A172 (cell line): ENCODE measurements around the gene LGR6. TPM values are rescaled to one million over a fixed set of nuclear protein-coding genes. Genes with fewer than 3 reads are reported as not detected.

Experiments used
- DNase-seq: peaks from one replicate; pipeline ENCODE4 v3.0.0-alpha.2; 2015; ENCODE audit warnings: low spot score
- total RNA-seq: library from RNA; depleted of rRNA; stranded (reverse); fragments of >200 nt; shearing (Covaris generic); gene quantifications from 2 replicates; pipeline ENCODE4 v1.2.3, GENCODE V29; 2014

The LGR6 gene
- total RNA-seq, 1 experiment from 2014 or later: not detected

DNA sequence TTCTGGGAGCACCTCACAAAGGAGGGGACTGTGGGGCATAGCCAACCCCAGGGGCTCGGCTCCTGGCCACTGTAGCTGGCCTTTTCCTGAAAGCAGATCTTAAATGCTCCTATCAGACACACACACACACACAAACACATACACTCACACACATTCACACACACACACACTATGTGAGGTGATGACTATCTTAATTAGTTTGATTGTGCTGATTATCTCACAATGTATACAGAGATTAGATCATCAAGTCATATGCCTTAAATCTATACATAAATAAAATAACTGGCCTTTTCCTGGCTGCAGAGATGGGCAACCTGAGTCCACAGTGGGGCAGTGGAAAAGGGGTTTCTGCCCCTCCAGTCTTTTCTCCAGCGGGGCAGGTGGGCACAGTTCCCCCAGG is 27.1 kb downstream of the LGR6 start:
- DNase-seq: no peak

DNA sequence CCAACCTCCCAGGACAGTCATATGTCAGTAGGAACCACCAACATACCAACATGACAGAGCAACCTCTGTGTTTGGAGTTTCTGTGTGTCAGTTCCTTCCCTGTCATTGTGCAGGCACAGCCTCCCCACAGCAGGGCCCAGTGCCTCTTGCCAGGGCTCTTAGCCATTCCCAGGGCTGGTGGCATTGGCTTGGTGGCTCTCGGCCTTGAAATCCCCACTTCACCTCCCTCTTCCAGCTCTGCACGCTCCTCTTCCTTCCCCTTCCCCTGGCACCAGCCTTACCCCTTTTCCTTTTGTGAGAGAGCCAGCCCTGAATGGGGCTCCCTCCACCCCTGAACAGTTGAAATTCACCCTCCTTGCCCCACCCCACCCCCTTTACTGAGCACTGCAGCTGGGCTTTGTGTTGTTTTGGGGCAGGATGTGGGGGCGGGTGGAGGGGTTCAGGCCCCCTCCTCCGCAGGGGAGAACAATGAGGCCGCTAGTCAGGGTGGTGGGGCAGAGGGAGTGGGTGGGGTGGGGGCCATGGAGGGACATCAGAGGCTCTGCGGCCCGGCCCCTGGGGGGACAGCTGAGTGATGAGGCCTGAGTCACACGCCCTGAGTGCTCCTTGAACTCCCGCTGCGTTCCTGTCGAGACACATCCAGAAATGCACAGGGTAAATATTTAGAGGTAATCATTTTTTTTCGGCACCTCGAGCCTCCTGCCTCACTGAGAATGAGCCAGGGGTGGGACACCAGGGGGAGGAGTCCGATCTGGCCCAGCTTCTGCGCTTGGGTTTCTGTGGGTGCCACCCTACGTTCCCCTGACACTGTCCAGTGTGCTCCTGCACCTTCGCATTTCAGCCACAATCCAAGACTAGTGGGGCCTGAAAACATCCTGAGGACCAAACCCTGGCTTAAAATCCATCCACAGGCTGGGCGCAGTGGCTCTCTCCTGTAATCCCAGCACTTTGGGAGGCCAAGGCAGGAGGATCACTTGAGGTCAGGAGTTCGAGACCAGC is 28.6 kb downstream of the LGR6 start:
- peak; percentile 74 for DNase-seq

DNA sequence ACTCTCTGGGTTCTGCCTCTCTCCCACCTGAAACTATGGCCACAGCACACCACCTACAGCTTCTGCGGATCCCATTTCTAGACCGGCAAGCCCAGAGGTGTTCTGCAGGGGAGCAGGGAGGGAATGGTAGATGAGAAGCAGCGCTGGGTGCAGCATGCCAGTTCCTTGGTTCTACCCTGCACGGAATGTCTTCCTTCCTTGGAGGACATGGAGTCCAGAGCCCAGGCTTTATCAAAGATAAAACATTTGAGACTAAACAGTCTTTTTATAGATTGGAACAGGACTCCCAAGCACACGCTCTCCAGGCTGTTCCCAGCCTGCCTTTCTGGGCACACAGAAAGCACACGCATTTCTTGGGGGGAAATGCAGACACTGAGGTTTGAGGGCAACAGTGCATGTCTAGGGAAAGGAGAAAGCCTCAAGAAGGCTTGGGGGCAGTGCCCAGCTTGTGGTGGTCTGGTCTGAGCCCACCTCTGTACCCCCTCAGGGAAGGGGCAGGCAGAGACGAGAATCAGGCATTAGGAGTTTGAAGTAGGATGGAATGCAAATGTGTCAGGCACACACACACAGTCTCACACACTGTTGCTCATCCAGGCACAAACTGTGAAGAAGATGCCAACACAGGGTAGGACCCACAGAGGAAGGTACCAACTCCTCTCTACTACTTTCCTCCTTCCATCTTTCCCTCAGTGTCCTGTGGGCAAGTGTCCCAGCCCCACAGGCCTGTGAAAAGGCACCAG is 29.7 kb downstream of the LGR6 start:
- no peak for DNase-seq

DNA sequence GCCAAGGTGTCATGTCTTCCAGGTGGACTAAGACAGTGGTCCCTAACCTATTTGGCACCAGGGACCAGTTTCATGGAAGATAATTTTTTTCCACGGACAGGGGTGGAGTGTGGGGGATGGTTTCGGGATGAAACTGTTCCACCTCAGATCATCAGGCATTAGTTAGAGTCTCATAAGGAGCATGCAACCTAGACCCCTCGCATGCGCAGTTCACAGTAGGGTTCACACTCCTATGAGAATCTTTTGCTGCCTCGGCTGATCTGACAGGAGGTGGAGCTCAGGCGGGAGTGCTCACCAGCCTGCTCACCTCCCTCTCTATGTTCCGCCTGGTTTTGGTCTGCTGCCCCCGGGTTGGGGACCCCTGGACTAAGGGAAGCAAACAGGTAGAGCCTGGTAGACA is 30.9 kb downstream of the LGR6 start:
- no peak for DNase-seq

DNA sequence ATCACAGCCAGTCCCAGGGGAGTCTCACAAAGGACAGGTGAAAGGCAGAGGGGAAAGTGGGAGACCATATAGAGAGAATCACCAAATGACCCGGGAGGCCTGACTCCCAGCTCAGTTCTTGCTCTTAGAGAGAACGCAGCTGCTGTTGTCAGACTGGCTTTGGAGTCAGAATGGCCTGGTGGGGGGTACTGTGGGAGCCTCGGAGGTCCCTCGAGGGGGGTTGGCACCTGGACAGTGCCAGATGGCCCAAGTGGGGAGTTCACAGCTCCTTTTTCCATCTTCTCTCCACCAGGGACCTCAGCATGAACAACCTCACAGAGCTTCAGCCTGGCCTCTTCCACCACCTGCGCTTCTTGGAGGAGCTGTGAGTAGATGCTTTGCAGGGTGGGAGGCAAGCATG is 31.5 kb downstream of the LGR6 start:
- no peak for DNase-seq

DNA sequence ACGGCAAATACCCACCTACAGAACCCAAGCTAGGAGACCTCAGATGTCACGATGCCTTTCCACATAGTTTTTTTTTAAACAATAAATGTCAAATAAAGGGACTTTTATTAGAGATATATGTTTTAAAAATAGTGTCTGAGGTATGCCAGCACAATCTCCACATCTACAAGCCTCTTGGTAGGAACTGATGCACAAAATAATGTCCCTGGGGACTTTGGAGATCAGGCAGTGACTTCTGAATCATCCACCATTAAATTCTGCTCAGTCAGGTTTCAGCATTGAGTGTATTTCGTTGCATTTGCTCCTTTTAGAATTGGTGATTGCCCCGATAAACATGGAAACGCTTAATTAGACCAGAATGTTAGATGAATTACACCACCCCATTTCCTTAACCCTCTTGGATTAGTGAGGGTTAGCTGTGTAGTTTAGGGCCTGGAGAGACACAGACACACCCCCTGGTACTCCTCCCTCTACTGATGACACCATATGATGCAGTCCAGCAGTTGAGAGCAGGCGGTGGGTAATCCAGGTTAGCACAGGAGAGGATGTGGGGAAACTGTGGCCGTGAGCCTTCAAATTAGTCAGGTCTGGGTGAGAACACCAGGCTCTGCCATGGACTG is 33.6 kb downstream of the LGR6 start:
- DNase-seq: peak; percentile 20

DNA sequence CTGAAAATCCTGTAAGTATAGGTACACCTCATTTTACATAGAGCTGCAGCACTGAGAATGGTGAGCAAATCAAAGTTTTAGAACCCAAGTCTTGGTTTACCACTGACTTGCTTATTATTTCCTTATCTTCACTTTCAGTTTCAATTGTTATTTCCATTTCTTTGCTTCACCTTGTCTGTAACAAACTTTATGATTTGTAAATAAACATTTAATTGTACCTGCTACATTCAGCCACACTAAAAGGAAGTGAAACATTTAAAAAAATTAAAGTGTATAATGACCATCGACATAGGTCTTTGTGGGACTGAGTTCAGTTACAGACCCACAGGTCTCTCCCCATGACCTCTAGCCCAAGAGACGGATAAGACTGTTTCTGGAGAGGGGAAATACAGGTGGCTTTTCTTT is 34.4 kb downstream of the LGR6 start:
- no peak for DNase-seq

DNA sequence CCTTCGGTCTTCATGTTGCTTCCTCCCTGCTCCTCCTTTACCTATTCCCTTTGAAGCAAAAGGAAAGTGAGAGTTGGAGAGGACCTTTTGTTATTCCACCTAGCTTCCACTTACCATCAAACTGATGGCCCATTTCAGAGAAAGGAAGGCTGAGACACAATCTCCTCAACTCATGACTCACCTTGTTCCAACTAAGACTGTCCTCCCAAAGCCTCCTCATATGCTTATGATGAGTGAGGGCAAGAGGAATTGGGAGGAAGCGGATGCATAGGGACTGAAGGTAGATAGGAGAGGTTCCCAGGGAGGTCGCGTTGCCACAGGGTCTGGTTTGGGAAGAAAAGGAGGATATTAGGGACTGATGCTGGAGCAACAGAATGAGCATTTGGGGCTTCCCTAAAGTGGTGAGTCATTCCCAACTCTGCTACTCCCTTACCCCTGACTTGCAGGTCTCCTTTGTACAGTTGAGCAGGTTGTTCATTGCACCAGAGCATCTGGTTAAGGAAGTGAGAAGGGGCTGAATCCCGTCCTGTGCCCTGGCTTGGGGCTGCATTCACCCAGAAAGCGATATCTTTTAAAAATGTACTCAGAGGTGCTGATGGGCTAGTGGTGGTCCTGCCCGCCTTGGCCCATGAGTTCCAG is 35.0 kb downstream of the LGR6 start:
- DNase-seq: no peak

DNA sequence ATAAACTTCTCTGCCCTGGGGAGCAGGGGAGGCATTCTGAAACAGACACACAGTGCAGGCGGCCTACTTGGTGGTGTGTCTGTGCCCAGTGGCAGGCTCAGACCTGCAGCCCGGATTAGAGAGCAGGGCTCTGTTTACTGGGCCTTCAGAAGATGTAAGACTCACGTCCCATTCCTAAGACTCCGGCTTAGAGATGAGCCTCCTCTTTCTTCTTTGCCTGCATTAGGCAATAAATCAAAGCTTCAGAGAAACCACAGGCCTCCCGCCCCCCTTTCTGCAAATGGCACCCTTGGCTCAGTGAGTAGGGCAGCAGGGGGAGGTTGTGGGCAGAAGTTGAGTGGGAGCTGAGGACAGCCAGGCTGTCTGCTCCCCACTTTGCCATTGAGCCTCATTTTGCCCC is 35.8 kb downstream of the LGR6 start:
- no peak for DNase-seq

DNA sequence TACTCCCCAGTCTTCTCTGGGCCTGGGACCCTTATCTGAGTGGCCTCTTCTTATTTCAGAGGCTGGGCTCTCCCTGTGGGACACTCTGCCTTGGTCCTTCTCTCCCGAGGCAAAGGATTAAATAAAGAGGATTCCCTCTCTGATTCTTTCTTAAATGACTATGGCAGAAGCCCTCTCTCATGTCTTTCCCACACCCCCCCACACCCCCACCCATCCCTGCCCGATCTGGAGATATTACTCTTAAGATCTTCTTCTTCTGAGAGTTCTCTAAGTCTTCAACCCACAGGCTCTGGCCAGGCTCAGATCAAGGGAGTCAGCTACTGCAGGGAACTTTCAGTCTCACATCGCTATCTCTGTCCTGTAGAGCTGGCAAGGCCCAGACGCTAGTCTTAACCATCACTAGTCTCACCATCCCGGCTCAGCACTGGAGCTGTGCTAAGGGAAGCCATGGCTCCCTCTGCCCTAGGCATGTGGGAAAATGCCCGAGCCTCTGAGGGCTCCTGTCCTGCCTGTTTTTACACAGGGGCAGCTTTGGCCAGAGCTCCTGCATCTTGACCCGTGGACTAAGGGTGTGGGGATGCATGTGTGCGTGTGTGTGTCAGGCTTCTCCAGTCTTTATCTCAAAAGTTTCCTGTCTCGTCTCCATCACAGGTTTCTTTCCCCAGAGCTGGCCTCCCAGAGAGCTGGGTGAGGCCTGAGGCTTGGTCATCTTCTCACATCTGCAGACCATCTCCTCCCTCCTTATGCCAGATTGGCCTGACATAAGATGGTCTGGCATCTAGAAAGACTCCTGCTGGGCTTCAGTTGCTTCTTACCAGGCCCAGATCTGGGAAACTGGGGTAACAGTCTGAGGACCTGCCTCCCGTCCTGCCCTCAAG is 36.7 kb downstream of the LGR6 start:
- DNase-seq: no peak

DNA sequence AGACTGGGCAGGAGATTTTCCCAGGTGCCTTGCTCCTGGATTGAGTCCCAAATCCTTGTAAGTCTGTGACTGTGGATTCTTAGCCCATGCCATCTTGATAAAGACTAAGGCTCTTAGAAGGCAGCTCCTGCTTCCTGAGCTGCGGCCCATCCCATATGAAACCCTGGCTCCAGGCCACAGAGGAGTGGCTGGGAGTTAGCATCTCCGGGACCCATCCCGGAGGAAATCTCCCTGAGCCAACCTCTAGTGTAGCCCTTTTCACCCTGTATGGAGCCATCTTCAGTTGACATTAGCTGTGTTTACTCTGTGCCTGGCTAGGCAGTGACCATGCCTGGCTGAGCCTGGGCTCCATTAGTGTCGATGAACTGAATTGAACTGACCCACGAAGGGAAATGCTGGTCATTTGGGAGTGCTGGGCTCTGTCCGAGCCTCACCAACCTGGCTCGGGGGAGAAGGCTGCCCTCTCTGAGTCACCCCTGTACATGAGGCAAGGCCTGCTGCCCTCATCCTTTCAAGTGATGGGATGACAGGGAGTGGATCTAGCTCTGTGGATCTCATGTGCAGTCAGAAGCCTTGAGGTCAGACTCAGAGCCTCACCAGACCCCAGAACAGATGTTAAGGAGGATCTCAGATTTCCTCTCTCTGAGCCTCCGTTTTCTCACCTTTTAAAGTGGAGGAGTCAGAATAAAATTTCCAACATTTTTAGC is 37.5 kb downstream of the LGR6 start:
- peak; percentile 39 for DNase-seq

DNA sequence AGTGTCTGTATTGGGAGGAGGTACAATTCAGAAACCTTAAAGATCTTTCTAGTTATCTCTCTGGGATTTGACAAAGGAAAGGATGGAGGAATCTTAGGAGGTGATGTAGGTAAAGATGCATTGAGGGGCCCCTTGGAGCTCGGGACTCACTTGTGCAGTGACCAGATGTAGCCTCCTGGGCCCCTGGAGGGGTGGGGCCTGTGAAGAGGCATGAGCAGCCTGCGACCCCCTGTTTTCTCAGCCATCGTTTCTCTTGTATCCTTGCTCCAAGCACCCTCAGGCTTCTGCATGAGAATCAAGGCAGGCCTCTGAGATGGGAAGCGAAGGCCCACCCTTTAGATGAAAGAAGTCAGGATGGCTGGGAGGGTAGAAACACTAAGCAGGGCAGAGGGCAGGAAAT is 39.6 kb downstream of the LGR6 start:
- no peak for DNase-seq

DNA sequence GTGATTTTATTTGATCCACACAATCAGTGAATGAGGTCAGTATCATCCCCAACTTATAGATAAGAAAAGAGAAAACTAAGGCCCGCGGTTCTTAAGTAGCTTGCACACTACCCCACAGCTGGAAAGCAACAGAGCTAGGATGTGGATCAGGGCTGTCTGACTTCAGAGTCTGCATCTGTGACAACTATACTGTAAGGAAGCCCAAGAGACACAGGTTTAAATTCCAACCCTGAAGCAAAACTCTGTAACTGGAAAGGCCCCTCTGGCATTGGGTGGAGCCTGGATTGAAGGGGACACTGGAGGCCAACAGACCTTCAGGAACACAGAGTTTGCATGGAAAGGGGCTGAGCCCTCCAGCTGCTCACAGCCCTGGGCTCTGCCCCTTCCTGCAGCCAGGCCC is 40.2 kb downstream of the LGR6 start:
- DNase-seq: no peak

DNA sequence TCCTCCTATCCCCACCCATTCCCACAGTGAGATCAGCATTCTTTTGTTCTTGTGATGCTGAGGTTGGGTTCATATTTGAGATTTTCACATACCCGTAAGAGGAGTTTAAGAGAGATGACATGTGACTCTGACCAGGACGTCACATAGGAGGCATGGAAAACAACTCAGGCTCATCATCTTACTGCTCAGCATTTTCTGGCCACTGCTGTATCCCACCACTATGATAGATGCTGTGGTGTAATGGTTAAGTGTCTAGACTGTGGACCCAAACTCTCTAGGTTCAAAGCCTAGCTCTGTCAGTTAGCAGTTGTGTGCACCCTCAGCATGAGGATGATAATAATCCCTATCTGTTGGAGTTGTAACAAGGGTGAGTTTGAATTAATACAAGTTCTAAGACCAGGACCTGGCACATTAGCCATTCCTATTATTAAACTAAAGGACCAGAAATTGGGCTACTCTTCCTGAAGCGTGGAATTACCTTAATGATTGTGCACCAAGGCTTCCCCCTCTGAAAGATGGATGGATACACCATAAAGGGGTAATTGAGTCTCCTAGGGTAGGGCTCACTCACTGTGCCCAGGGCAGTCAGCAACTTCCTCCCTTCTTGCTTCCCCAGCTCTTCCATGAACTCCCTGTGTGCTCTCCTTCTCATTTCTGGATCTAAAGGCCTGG is 40.9 kb downstream of the LGR6 start:
- DNase-seq: peak; percentile 83

DNA sequence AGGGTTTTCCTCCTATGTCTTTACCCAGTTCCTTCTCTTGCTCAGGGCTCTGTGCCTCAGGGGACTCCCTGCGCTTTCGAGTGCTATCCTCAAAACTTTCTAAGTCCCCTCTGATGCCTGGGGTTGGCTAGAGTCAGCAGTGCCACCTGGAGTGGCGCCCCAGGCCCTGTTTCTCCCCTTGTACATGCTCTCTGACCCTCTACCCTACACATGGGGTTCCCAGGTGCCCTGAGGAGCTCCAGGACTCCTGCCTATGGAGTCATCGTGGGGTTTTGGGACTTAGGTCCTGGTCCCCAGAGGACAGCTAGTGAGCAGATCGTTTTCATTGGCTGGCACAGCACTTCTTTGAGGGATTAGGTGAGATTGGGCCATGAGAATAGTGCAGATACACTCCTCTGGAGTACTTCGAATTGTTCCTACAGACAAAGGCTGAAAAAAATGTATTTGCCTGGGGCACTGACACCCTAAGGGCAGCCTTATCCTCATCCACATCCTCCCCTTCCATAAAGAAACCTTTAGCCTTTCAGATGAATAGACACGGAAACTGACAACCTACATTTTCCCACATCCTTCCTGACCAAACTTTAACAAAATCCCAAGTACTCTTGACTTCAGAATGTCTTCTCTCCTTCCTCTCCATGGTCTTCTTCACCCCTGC is 41.5 kb downstream of the LGR6 start:
- no peak for DNase-seq

DNA sequence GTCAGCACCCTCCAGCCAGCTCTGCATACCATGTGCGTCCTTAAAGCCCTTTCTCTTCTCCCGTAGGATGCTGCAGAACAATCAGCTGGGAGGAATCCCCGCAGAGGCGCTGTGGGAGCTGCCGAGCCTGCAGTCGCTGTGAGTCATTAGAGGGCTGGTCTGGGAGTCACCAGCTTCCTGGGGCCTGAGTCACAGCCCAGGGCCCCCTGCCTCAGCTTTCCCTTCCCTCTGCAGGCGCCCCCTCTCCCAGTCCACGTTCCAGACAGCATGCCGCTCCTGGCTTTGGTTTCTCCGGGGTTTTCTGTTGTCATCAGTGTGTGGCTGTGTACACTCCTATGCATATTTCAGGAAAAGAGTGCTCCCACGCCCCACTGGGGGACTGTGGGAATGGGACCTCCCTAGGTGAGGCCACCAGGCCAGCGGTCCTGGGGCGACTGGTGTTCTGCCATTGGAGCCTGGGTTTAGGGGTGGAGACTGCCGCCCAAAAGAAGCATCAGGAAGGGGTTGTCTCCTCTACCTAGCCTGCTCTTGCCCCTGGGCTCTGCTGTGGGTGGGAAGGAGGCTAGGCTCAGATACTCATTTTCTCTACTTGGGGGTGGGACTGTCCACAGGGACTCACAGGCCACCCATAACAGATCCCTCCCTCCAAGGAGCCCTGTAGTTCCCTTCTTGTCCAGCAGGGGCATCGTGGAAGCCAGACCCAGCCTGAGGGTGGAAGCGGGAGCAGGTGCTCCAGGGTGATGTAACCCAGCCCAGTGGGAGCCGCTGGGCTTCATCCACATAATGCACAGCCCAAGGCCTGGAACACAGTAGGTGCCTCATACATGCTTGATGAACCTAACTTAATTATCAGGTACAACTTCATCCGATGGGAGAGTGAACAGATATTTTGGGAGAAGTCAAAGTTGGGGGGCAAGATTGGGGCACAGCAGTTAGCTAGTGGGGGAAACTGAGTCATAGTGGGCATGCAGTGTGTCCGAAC is 42.5 kb downstream of the LGR6 start:
- peak; percentile 99 for DNase-seq

DNA sequence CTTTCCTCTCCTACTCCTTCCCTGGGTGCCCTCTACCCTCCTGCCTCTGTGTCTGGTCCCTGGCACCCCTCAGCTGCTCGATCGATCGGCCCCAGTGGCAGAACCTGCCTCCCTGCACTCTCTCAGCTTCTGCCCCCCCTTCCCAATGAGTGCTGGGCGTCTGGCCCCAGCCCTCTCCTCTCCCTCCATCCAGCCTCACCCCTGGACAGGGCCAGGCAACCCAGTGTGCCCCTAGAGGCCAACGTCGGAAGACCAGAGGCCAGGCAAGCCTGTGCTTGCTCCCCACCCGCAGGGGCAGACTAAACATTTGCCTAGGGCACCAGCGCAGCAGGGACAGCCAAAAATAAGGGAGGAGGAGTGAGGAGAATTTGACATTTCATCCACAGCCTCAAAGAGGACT is 43.5 kb downstream of the LGR6 start:
- peak; percentile 59 for DNase-seq

DNA sequence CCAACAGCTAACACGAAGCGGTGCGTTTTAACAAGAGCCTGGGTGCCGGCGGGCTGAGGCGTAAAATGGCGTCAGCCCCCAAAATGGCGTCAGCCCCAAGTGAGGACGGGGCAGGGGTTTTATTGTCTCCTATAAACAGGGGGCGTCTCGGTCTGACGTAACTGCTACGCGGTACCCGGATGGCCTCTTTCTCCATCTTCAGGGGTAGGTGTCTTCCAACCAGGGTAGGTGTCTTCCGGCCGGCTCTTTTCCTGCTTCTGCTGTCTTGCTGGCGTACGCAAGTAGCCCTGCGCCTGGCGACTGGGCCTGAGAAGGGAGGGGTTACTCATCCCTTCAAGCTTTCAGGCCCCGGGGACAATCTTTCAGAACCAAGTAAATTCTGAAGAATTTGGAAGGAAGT is 45.3 kb downstream of the LGR6 start:
- no peak for DNase-seq
